Activated T-cell treated with anti-CD3 and anti-CD28 coated beads, Interleukin-2, amount 50 U/mL, for 24 hours (primary cell): ENCODE results near the gene EIF2S3.

ENCODE experiments used
- DNase-seq: peaks from one replicate; pipeline ENCODE4 v3.0.0-alpha.2; 2020
- H3K27ac Mint-ChIP-seq: 2 replicates; pipeline ENCODE4 v1.8.0; 2020; ENCODE audit warnings: mild to moderate bottlenecking, mixed read lengths
- H3K27me3 Mint-ChIP-seq: 2 replicates; pipeline ENCODE4 v1.8.0; 2020; ENCODE audit warnings: mixed read lengths
- H3K36me3 Mint-ChIP-seq: 2 replicates; pipeline ENCODE4 v1.8.0; 2020; ENCODE audit warnings: low read depth, mixed read lengths
- H3K4me1 Mint-ChIP-seq: 2 replicates; pipeline ENCODE4 v1.8.0; 2020; ENCODE audit warnings: low read depth, mixed read lengths
- H3K4me3 Mint-ChIP-seq: 2 replicates; pipeline ENCODE4 v1.8.0; 2020; ENCODE audit warnings: mild to moderate bottlenecking, moderate library complexity, mixed read lengths
- H3K9me3 Mint-ChIP-seq: 2 replicates; pipeline ENCODE4 v1.8.0; 2020; ENCODE audit warnings: mixed read lengths

EIF2S3 gene

DNA sequence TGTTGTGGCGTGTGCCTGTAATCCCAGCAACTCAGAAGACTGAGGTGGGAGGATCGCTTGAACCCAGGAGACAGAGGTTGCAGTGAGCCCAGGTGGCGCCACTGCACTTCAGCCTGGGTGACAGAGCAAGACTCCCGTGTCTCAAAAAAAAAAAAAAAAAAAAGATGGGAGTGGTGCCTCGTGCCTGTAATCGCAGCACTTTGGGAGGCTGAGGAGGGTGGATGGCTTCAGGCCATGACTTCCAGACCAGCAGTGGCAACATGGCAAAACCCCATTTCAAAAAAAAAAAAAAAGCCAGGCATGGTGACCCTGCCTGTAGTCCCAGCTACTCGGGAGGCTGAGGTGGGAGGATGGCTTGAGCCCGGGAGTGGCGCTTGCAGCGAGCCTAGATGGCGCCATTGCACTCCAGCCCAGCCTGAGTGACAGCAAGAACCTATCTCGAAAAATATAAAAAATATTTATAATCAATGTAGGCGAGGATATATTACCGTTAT lies 27.0 kb downstream of the EIF2S3 start:
- Mint-ChIP-seq H3K27me3 (no peaks in the 10 kb centered on the region), H3K27ac (peak overlapping the region; percentile 96), H3K4me1 (peaks cover 31% of the 10 kb centered on the region), H3K36me3 (peaks cover 27% of the 10 kb centered on the region), H3K9me3 (no peaks in the 10 kb centered on the region), H3K4me3 (peak overlapping the region; percentile 29)
- peak; percentile 56 for DNase-seq

GRCh38 chrX:24082447-24082846 lies 27.7 kb downstream of the EIF2S3 start:
- peaks cover 20% of the 10 kb centered on the region for H3K36me3 Mint-ChIP-seq
- H3K27ac Mint-ChIP-seq = no peak overlapping the region
- H3K9me3 Mint-ChIP-seq = no peaks in the 10 kb centered on the region
- H3K4me1 Mint-ChIP-seq = peaks cover 30% of the 10 kb centered on the region
- H3K4me3 Mint-ChIP-seq = no peak overlapping the region
- no peaks in the 10 kb centered on the region for H3K27me3 Mint-ChIP-seq
- DNase-seq = no peak

- Mint-ChIP-seq H3K4me1 (peaks cover 13% of the 10 kb centered on the region), H3K36me3 (no peaks in the 10 kb centered on the region), H3K27ac (no peak overlapping the region), H3K27me3 (no peaks in the 10 kb centered on the region), H3K4me3 (no peak overlapping the region), H3K9me3 (no peaks in the 10 kb centered on the region)
- DNase-seq = no peak
Observed at GRCh38 chrX:24085101-24085500, 30.3 kb downstream of the EIF2S3 start.

DNA sequence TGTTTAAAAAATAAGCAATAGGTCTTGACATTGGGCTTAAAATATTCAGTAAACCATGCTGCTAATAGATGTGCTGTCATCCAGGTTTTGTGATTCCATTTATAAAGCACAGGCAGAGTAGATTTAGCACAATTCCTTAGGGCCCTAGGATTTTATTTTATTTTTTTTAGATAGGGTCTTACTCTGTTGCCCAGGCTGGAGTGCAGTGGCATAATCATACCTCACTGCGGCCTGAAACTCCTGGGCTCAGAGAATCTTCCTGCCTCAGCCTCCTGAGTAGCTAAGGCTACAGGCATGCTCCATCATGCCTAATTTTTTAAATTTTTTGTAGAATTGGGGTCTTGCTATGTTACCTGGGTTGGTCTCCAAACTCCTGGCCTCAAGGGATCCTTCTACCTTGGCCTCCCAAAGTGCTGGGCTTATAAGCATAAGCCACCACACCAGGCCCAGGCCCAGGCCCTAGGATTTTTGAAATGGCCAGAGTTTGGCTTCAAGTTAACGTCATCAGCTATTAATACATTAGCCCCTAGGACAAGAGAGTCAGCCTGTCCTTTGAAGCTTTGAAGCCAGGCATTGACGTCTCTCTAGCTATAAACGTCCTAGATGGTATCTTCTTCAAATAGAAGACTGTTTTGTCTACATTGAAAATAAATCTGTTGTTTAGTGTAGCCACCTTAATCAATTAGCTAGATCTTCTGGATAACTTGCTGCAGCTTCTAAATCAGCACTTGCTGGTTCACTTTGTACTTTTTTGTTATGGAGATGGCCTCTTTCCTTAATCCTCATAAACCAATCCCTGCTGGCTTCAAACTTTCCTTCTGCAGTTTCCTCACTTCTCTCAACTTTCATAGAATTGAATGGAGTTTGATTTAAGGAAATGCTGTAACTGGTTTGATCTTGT lies 35.8 kb downstream of the EIF2S3 start:
- no peak for DNase-seq
- no peaks in the 10 kb centered on the region for H3K4me1 Mint-ChIP-seq
- H3K27me3 Mint-ChIP-seq = no peaks in the 10 kb centered on the region
- H3K9me3 Mint-ChIP-seq = no peaks in the 10 kb centered on the region
- no peak overlapping the region for H3K4me3 Mint-ChIP-seq
- no peak overlapping the region for H3K27ac Mint-ChIP-seq
- no peaks in the 10 kb centered on the region for H3K36me3 Mint-ChIP-seq

- no peaks in the 10 kb centered on the region for H3K27me3 Mint-ChIP-seq
- no peak overlapping the region for H3K4me3 Mint-ChIP-seq
- no peaks in the 10 kb centered on the region for H3K36me3 Mint-ChIP-seq
- H3K4me1 Mint-ChIP-seq = no peaks in the 10 kb centered on the region
- no peaks in the 10 kb centered on the region for H3K9me3 Mint-ChIP-seq
- H3K27ac Mint-ChIP-seq = no peak overlapping the region
- DNase-seq = no peak
Observed at GRCh38 chrX:24093746-24094145, 39.0 kb downstream of the EIF2S3 start.

GRCh38 chrX:24097741-24098260 lies 43.0 kb downstream of the EIF2S3 start:
- Mint-ChIP-seq H3K36me3 (no peaks in the 10 kb centered on the region), H3K4me1 (peaks cover 15% of the 10 kb centered on the region), H3K27ac (no peak overlapping the region), H3K4me3 (no peak overlapping the region), H3K27me3 (no peaks in the 10 kb centered on the region), H3K9me3 (no peaks in the 10 kb centered on the region)
- DNase-seq = no peak

DNA sequence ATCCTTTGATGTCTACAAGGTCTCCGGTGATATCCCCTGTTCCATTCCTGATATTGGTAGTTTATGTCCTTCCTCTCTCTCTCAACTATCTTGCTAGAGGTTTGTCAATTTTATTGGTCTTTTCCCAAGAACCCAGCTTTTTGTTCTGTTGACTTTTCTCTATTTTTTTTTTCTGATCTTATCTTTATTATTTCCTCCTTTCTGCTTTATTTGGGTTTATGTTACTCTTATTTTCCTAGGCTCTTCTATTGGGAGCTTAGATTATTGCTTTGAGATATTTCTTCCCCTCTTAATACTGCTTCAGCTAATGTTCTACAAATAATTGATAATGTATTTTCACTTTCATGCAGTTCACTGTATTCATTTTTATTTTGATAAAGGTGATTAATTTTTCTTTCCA lies 44.2 kb downstream of the EIF2S3 start:
- Mint-ChIP-seq H3K27ac (no peak overlapping the region), H3K27me3 (no peaks in the 10 kb centered on the region), H3K4me3 (no peak overlapping the region), H3K4me1 (peaks cover 15% of the 10 kb centered on the region), H3K9me3 (no peaks in the 10 kb centered on the region), H3K36me3 (no peaks in the 10 kb centered on the region)
- DNase-seq = no peak

DNA sequence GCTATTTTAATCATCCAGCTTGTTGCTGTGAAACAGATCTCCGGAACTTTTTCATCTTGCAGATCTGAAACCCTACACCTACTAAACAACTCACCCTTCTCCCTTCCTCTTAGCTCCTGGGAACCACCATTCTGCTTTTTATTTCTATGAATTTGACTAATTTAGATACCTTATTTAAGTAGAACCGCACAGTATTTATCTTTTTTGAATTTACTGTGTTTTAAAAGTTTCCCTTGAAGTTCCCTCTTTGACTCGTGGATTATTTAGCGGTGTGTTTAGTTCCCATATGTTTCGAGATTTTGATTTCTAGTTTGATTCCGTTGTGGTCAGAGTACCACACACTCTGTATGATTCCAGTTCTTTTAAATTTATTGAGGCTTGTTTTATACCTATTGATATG lies 44.6 kb downstream of the EIF2S3 start:
- Mint-ChIP-seq H3K27me3 (no peaks in the 10 kb centered on the region), H3K9me3 (no peaks in the 10 kb centered on the region), H3K36me3 (no peaks in the 10 kb centered on the region), H3K4me1 (peaks cover 15% of the 10 kb centered on the region), H3K27ac (no peak overlapping the region), H3K4me3 (no peak overlapping the region)
- DNase-seq = no peak

GRCh38 chrX:24100713-24101112 lies 46.0 kb downstream of the EIF2S3 start:
- no peak for DNase-seq
- peaks cover 15% of the 10 kb centered on the region for H3K4me1 Mint-ChIP-seq
- H3K27ac Mint-ChIP-seq = no peak overlapping the region
- no peaks in the 10 kb centered on the region for H3K9me3 Mint-ChIP-seq
- no peak overlapping the region for H3K4me3 Mint-ChIP-seq
- no peaks in the 10 kb centered on the region for H3K27me3 Mint-ChIP-seq
- no peaks in the 10 kb centered on the region for H3K36me3 Mint-ChIP-seq

DNA sequence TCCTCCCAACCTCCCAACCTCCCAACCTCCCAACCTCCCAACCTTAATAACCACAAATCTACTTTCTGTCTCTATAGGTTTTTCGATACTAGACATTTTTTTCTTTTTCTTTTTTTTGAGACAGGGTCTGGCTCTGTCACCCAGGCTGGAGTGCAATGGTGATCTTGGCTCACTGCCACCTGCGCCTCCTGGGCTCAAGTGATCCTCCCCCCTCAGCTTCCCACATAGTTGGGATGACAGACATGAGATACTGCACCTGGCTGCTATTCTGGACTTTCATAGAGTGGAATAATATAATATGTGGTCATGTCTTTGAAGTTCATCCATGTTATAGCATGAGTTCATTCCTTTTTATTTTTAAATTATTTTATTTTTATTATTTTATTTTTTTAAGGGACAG lies 55.3 kb downstream of the EIF2S3 start:
- Mint-ChIP-seq H3K9me3 (no peaks in the 10 kb centered on the region), H3K4me1 (no peaks in the 10 kb centered on the region), H3K36me3 (no peaks in the 10 kb centered on the region), H3K27me3 (no peaks in the 10 kb centered on the region), H3K27ac (no peak overlapping the region), H3K4me3 (no peak overlapping the region)
- no peak for DNase-seq

- no peak for DNase-seq
- no peaks in the 10 kb centered on the region for H3K36me3 Mint-ChIP-seq
- H3K4me3 Mint-ChIP-seq = no peak overlapping the region
- H3K9me3 Mint-ChIP-seq = no peaks in the 10 kb centered on the region
- H3K4me1 Mint-ChIP-seq = no peaks in the 10 kb centered on the region
- no peak overlapping the region for H3K27ac Mint-ChIP-seq
- H3K27me3 Mint-ChIP-seq = no peaks in the 10 kb centered on the region
Observed at GRCh38 chrX:24113181-24113580, 58.4 kb downstream of the EIF2S3 start.

GRCh38 chrX:24117258-24117657 lies 62.5 kb downstream of the EIF2S3 start:
- H3K27ac Mint-ChIP-seq = no peak overlapping the region
- no peak for DNase-seq
- no peaks in the 10 kb centered on the region for H3K27me3 Mint-ChIP-seq
- H3K9me3 Mint-ChIP-seq = no peaks in the 10 kb centered on the region
- H3K4me1 Mint-ChIP-seq = no peaks in the 10 kb centered on the region
- H3K36me3 Mint-ChIP-seq = no peaks in the 10 kb centered on the region
- H3K4me3 Mint-ChIP-seq = no peak overlapping the region

DNA sequence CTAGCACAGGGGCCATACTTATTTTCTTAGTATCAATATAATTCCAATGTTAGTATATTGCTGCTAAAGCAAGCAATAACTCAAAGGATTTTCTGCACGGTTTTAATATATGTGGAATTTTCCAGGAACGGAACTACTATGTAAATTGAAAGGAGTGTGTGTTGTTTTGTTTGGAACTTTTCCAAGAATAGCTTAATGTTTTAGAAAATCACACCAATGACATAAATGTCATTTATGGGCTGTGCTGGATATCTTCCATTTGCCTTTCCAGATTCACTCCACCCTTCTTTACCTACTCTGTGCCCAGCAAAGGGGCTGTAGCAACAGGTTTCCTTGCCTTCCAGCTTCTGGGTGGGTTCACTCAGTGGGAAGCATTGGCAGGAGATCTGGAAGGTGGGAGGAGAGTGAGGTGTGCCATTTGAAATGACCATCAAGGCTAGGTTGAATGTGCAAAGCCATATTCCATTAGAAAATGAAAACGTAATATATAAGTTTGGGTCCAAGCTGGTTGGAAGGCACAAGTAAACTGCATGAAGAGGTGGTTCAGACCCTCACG lies 69.6 kb downstream of the EIF2S3 start:
- H3K27me3 Mint-ChIP-seq = no peaks in the 10 kb centered on the region

GRCh38 chrX:24125028-24125612 lies 70.4 kb downstream of the EIF2S3 start:
- Mint-ChIP-seq H3K27ac (no peak overlapping the region), H3K4me3 (no peak overlapping the region), H3K27me3 (no peaks in the 10 kb centered on the region), H3K36me3 (no peaks in the 10 kb centered on the region), H3K9me3 (no peaks in the 10 kb centered on the region), H3K4me1 (no peaks in the 10 kb centered on the region)
- no peak for DNase-seq

More for the DNA sequence above, 69.6 kb downstream of the EIF2S3 start:
- no peak for DNase-seq
- H3K36me3 Mint-ChIP-seq = no peaks in the 10 kb centered on the region
- H3K4me1 Mint-ChIP-seq = no peaks in the 10 kb centered on the region
- H3K27ac Mint-ChIP-seq = no peak overlapping the region
- H3K9me3 Mint-ChIP-seq = no peaks in the 10 kb centered on the region
- no peak overlapping the region for H3K4me3 Mint-ChIP-seq
